ENCODE measurements around the gene ZNF417.

- TF ChIP-seq CTCF (IDR thresholded peaks at IDR 0.05) (no peak), ZFX (IDR thresholded peaks at IDR 0.05; ENCODE audit: borderline replicate concordance) (no peak)
These were observed 16.1 kb downstream of the ZNF417 start for GRCh38 chr19:57900311-57900710.
